H1 (cell line): ENCODE results near the gene MYG1. TPM values are rescaled to one million over a fixed set of nuclear protein-coding genes. Genes with fewer than 3 reads are reported as not detected.

Experiments
- CTCF ChIA-PET: fragments of 300-600 bp; sonication (Branson Sonifier 250); formaldehyde crosslinking; loops from one replicate; lab custom pipeline; 2021; ENCODE audit not compliant: partially characterized antibody; lab: Charles Lee
- POLR2A ChIA-PET: fragments of 300-600 bp; sonication (Branson Sonifier 250); formaldehyde crosslinking; loops from one replicate; lab custom pipeline; 2021; ENCODE audit warnings: inconsistent platforms; ENCODE audit not compliant: partially characterized antibody; lab: Charles Lee
- DNase-seq, 2 experiments: peaks; one replicate each; pipeline versions ENCODE4 v3.0.0 to v3.0.0-alpha.2; 2010 to 2022; ENCODE audit warnings: low spot score in 2 of 2, low read depth in 1 of 2, mixed read lengths in 1 of 2
- FAIRE-seq: peaks from 2 replicates; lab custom pipeline; 2011; peaks lifted over from hg19 to GRCh38; lab: Jason Lieb, UNC
- H2AFZ ChIP-seq: 2 replicates; pipeline ENCODE4 v1.8.1; 2012; ENCODE audit warnings: low read length, inconsistent platforms
- H2AK5ac ChIP-seq: 2 replicates; pipeline ENCODE4 v1.6.1; 2013; ENCODE audit warnings: low read depth, low read length
- H2BK120ac ChIP-seq: replicated peaks from 2 replicates; pipeline ENCODE3; 2013; ENCODE audit warnings: low read depth, low read length, inconsistent platforms
- H2BK12ac ChIP-seq: 2 replicates; pipeline ENCODE4 v1.6.1; 2013; ENCODE audit warnings: low read depth, low read length
- H2BK15ac ChIP-seq: 2 replicates; pipeline ENCODE4 v1.6.1; 2013; ENCODE audit warnings: low read length
- H2BK20ac ChIP-seq: 2 replicates; pipeline ENCODE4 v1.6.1; 2013; ENCODE audit warnings: low read length
- H2BK5ac ChIP-seq: 2 replicates; pipeline ENCODE4 v1.6.1; 2013; ENCODE audit warnings: low read depth, low read length
- H3K14ac ChIP-seq: 2 replicates; pipeline ENCODE4 v1.6.1; 2013; ENCODE audit warnings: inconsistent platforms; ENCODE audit not compliant: insufficient read length
- H3K18ac ChIP-seq: 2 replicates; pipeline ENCODE4 v1.6.1; 2013; ENCODE audit warnings: low read length; ENCODE audit errors: extremely low read depth
- H3K23ac ChIP-seq: 2 replicates; pipeline ENCODE4 v1.6.1; 2013; ENCODE audit warnings: inconsistent platforms; ENCODE audit not compliant: insufficient read length
- H3K23me2 ChIP-seq: 2 replicates; pipeline ENCODE4 v1.6.1; 2013; ENCODE audit warnings: low read depth, low read length
- H3K27ac ChIP-seq: 2 replicates; pipeline ENCODE4 v1.6.1; 2011; ENCODE audit warnings: low read depth, low read length, inconsistent platforms
- H3K27me3 ChIP-seq, 4 experiments: replicated peaks in 1 of 4; 1 replicate in 1 of 4; 2 replicates in 3 of 4; pipeline versions ENCODE4 v1.6.1 to v1.8.1; 2011 to 2013; ENCODE audit warnings: low read length in 3 of 4, mild to moderate bottlenecking in 3 of 4, inconsistent platforms in 2 of 4, mixed read lengths in 2 of 4, moderate library complexity in 1 of 4; ENCODE audit not compliant: control insufficient read depth in 3 of 4, insufficient read depth in 3 of 4; ENCODE audit errors: extremely low read depth in 1 of 4
- H3K36me3 ChIP-seq, 4 experiments: 2 replicates each; pipeline versions ENCODE4 v1.6.1 to v1.8.1; 2011 to 2013; ENCODE audit warnings: mild to moderate bottlenecking in 4 of 4, low read length in 3 of 4, moderate library complexity in 2 of 4, control low read depth in 1 of 4, inconsistent platforms in 1 of 4; ENCODE audit not compliant: insufficient read depth in 4 of 4, control insufficient read depth in 2 of 4
- H3K4ac ChIP-seq: replicated peaks from 2 replicates; pipeline ENCODE3; 2013; ENCODE audit warnings: low read length, low read depth, mixed read lengths, inconsistent platforms; ENCODE audit not compliant: insufficient read length
- H3K4me1 ChIP-seq, 4 experiments: replicated peaks in 1 of 4; 1 replicate in 1 of 4; 2 replicates in 3 of 4; pipeline versions ENCODE4 v1.6.1 to v1.8.1; 2011 to 2013; ENCODE audit warnings: low read length in 3 of 4, inconsistent platforms in 2 of 4, mixed read lengths in 1 of 4; ENCODE audit not compliant: insufficient read depth in 4 of 4, control insufficient read depth in 3 of 4
- H3K4me2 ChIP-seq, 2 experiments: 2 replicates each; pipeline versions ENCODE4 v1.6.1 to v1.8.1; 2011 to 2013; ENCODE audit warnings: low read depth in 2 of 2, low read length in 2 of 2, control low read depth in 1 of 2, inconsistent platforms in 1 of 2, mild to moderate bottlenecking in 1 of 2; ENCODE audit not compliant: insufficient read depth in 1 of 2
- H3K4me3 ChIP-seq, 4 experiments: fragments of 200-600, 300-600 bp in 1 of 4; sonication (generic), shearing (Covaris generic), sonication (Bioruptor Twin) in 1 of 4; 2 replicates each; pipeline versions ENCODE4 v1.5.1 to v1.8.1; 2011 to 2016; ENCODE audit warnings: low read length in 4 of 4, low read depth in 3 of 4, control low read depth in 2 of 4, inconsistent platforms in 2 of 4, mild to moderate bottlenecking in 2 of 4, mixed read lengths in 1 of 4, moderate library complexity in 1 of 4; ENCODE audit not compliant: insufficient read depth in 2 of 4; ENCODE audit errors: extremely low read depth in 1 of 4
- H3K56ac ChIP-seq: replicated peaks from 2 replicates; pipeline ENCODE3; 2013; ENCODE audit warnings: low read depth, mild to moderate bottlenecking, mixed read lengths, low read length, inconsistent platforms; ENCODE audit not compliant: insufficient read length
- H3K79me1 ChIP-seq: 2 replicates; pipeline ENCODE4 v1.6.1; 2013; ENCODE audit warnings: low read depth, low read length, control low read depth
- H3K79me2 ChIP-seq, 2 experiments: 2 replicates each; pipeline versions ENCODE4 v1.6.1 to v1.8.1; 2012 to 2013; ENCODE audit warnings: low read length in 2 of 2, mild to moderate bottlenecking in 2 of 2, inconsistent platforms in 1 of 2; ENCODE audit not compliant: insufficient read depth in 2 of 2, control insufficient read depth in 1 of 2
- H3K9ac ChIP-seq, 4 experiments: replicated peaks in 1 of 4; 1 replicate in 1 of 4; 2 replicates in 3 of 4; pipeline versions ENCODE4 v1.6.1 to v1.8.1; 2011 to 2013; ENCODE audit warnings: low read depth in 3 of 4, low read length in 3 of 4, control low read depth in 2 of 4, mild to moderate bottlenecking in 2 of 4, moderate library complexity in 2 of 4, inconsistent platforms in 1 of 4; ENCODE audit errors: extremely low read depth in 1 of 4
- H3K9me3 ChIP-seq, 2 experiments: 2 replicates each; pipeline versions ENCODE4 v1.6.1 to v1.8.1; 2012 to 2013; ENCODE audit warnings: mild to moderate bottlenecking in 2 of 2, moderate library complexity in 2 of 2, control low read depth in 1 of 2, inconsistent platforms in 1 of 2, low read depth in 1 of 2, low read length in 1 of 2, mixed read lengths in 1 of 2; ENCODE audit not compliant: insufficient read depth in 2 of 2
- H4K20me1 ChIP-seq, 2 experiments: replicated peaks in 1 of 2; 2 replicates each; pipeline versions ENCODE3 to v1.8.1; 2011 to 2013; ENCODE audit warnings: inconsistent platforms in 2 of 2, low read length in 2 of 2, mild to moderate bottlenecking in 1 of 2; ENCODE audit not compliant: insufficient read depth in 2 of 2, control insufficient read depth in 1 of 2
- H4K5ac ChIP-seq: 2 replicates; pipeline ENCODE4 v1.6.1; 2013; ENCODE audit warnings: low read length, low read depth, mixed read lengths, inconsistent platforms; ENCODE audit not compliant: insufficient read length
- H4K8ac ChIP-seq: 2 replicates; pipeline ENCODE4 v1.8.0; 2013; ENCODE audit warnings: mild to moderate bottlenecking, moderate library complexity, low read length, inconsistent platforms; ENCODE audit not compliant: insufficient read depth; ENCODE audit errors: extremely low read depth
- H4K91ac ChIP-seq: replicated peaks from 2 replicates; pipeline ENCODE3; 2013; ENCODE audit warnings: low read length, mixed read lengths, inconsistent platforms; ENCODE audit not compliant: insufficient read length
- BRCA1 ChIP-seq: IDR thresholded peaks from 2 replicates; pipeline ENCODE4 v1.6.1; 2012; ENCODE audit warnings: low read depth, low read length, improper control_type of control experiment
- CREB1 ChIP-seq: IDR thresholded peaks from 2 replicates; pipeline ENCODE4 v1.6.1; 2012; ENCODE audit warnings: inconsistent platforms
- RFX5 ChIP-seq: IDR thresholded peaks from 2 replicates; pipeline ENCODE4 v1.6.1; 2011; ENCODE audit warnings: low read depth, low read length, improper control_type of control experiment, borderline replicate concordance
- WGBS, 2 experiments: shearing (Covaris generic) in 1 of 2; methylation state at CpG; one replicate each; pipeline versions ENCODE4 v1.1.6 to v1.1.7; 2013 to 2015; ENCODE audit warnings: low lambda C conversion rate in 2 of 2, mixed read lengths in 2 of 2, inconsistent platforms in 1 of 2, low coverage in 1 of 2, missing lambda C conversion rate in 1 of 2; ENCODE audit not compliant: insufficient replicate concordance in 2 of 2, insufficient coverage in 1 of 2, insufficient read length in 1 of 2; ENCODE audit errors: extremely low coverage in 1 of 2, missing lambda C conversion rate in 1 of 2; 5-methylcytosine and 5-hydroxymethylcytosine counted together
- polyA plus RNA-seq, 7 experiments: library from polyadenylated mRNA; depleted of rRNA in 3 of 7; stranded (reverse) in 5 of 7; unstranded in 2 of 7; fragments of >200 nt in 5 of 7; fragments of 200-250 nt in 2 of 7; gene quantifications; 1 replicate in 5 of 7; 2 replicates in 1 of 7; 4 replicates in 1 of 7; pipeline versions ENCODE4 v1.2.1 to v1.2.3, GENCODE V29; 2011 to 2013; ENCODE audit warnings: missing spikeins in 2 of 7, mixed read lengths in 2 of 7
- total RNA-seq: library from RNA; stranded (reverse); fragmentation: NEBNext Ultra II Directional; extraction: Animal tissue kit (Norgen Biotek cat#: 25700); gene quantifications from 2 replicates; pipeline ENCODE4 v1.2.1, GENCODE V29; 2021

Gene MYG1
- total and polyA plus RNA-seq, 2 of the 8 experiments (the other 6 are each of a cell fraction or from before 2014, with no cell fraction given) = 83.3 to 104 TPM

GRCh38 chr12:53338916-53339315 lies 39.4 kb downstream of the MYG1 start:
- peaks cover 0 to 15% (median 6%) of the 10 kb centered on the region in 4 experiments; a peak in 4 of 7 replicates for H3K27me3 ChIP-seq
- TF ChIP-seq RFX5 = no peak
- TF ChIP-seq BRCA1 = no peak
- no peak for TF ChIP-seq CREB1
- no peaks in the 10 kb centered on the region for H3K9me3 ChIP-seq
- H3K4me3 ChIP-seq = no peak overlapping the region
- no peak overlapping the region for H2BK120ac ChIP-seq
- no peak overlapping the region for H3K27ac ChIP-seq
- no peak overlapping the region for H3K14ac ChIP-seq
- no peaks in the 10 kb centered on the region for H4K20me1 ChIP-seq
- no peaks in the 10 kb centered on the region for H3K79me1 ChIP-seq
- no peak overlapping the region for H2BK20ac ChIP-seq
- no peaks in the 10 kb centered on the region for H3K79me2 ChIP-seq
- H4K8ac ChIP-seq = no peak overlapping the region; the same call in 1 of the 2 replicates
- CTCF ChIA-PET = interaction anchor here (1.5 to 21.2 kb wide), 3 partner anchors 11 to 15 kb away, joined by 7 to 381 read pairs (median 7); no protein-coding TSS in a partner anchor
- no peak overlapping the region for H2AK5ac ChIP-seq
- no peaks in the 10 kb centered on the region for H3K36me3 ChIP-seq
- no peak overlapping the region for H4K5ac ChIP-seq
- no peak overlapping the region for H3K9ac ChIP-seq
- H3K4ac ChIP-seq = no peak overlapping the region
- H3K4me1 ChIP-seq = peaks cover 0 to 22% (median 1%) of the 10 kb centered on the region in 4 experiments; a peak in 4 of 7 replicates
- H3K23ac ChIP-seq = no peak overlapping the region
- POLR2A ChIA-PET = interaction anchor here (0.9 to 1.0 kb wide), 2 partner anchors 14 to 75 kb away, joined by 3 read pairs; no protein-coding TSS in a partner anchor
- H2AFZ ChIP-seq = no peak overlapping the region
- 83% methylated on average over 1 of the region's 6 CpGs; no CpG with 5 or more reads in 1 of the 2 experiments for WGBS, 2 experiments
- no peak overlapping the region for H3K56ac ChIP-seq
- DNase-seq (no peak), FAIRE-seq (no peak)
- H2BK15ac ChIP-seq = no peak overlapping the region
- no peak overlapping the region for H3K4me2 ChIP-seq
- no peak overlapping the region for H3K18ac ChIP-seq
- H4K91ac ChIP-seq = no peak overlapping the region
- no peak overlapping the region for H2BK12ac ChIP-seq
- H3K23me2 ChIP-seq = 0 out of 2 replicates have a peak, but pooled peaks cover 2% of the 10 kb centered on the region
- no peak overlapping the region for H2BK5ac ChIP-seq
